Dendritic cell treated with granulocyte-macrophage colony-stimulating factor and Interleukin-4, amounts not matched to agents 40 ng/mL and 50 ng/mL, for 4 days (primary cell): ENCODE data around the gene CLCNKA.
"Not testable (repeated sequence)": the region's sequence is repeated elsewhere in the genome, so short reads cannot be mapped to it uniquely, and the experiment has no call there.

Source experiments
- H3K27ac Mint-ChIP-seq: one replicate; pipeline ENCODE4 v1.8.0; 2022; ENCODE audit warnings: mild to moderate bottlenecking, mixed read lengths
- H3K27me3 Mint-ChIP-seq: one replicate; pipeline ENCODE4 v1.8.0; 2022; ENCODE audit warnings: mild to moderate bottlenecking, mixed read lengths
- H3K36me3 Mint-ChIP-seq: one replicate; pipeline ENCODE4 v1.8.0; 2022; ENCODE audit warnings: low read depth, mixed read lengths
- H3K4me1 Mint-ChIP-seq: one replicate; pipeline ENCODE4 v1.8.0; 2022; ENCODE audit warnings: low read depth, mixed read lengths
- H3K4me3 Mint-ChIP-seq: one replicate; pipeline ENCODE4 v1.8.0; 2022; ENCODE audit warnings: mild to moderate bottlenecking, moderate library complexity, mixed read lengths
- H3K9me3 Mint-ChIP-seq: one replicate; pipeline ENCODE4 v1.8.0; 2022; ENCODE audit warnings: mixed read lengths
- intact Hi-C: fragments of 100-400 bp; cut with micrococcal nuclease; formaldehyde crosslinking; loops from one replicate; pipeline ENCODE4 v1.15.0; 2022

Gene CLCNKA

DNA sequence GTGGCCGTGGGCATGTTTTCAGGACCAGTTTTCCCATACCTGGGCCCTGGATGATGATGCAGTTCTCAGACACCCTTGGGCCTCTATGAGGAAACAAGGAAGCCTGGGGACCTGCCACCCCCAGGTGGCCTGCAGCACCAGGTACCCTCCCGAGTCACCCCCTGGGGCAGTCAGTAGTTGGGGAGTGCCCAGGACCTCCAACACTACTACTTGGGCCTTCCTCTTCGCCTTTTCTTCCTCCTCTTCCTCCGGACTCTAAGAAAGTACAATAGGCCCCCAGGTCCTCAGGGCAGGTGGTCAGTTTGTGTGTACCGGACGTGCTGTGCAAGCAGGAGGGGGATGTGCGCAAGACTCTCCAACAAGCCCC is 29.7 kb upstream of the CLCNKA start:
- Mint-ChIP-seq H3K4me3 (no peak overlapping the region), H3K27me3 (no peaks in the 10 kb centered on the region), H3K27ac (no peak overlapping the region), H3K36me3 (no peaks in the 10 kb centered on the region), H3K4me1 (no peaks in the 10 kb centered on the region), H3K9me3 (no peaks in the 10 kb centered on the region)
- intact Hi-C loops = no loop called here

DNA sequence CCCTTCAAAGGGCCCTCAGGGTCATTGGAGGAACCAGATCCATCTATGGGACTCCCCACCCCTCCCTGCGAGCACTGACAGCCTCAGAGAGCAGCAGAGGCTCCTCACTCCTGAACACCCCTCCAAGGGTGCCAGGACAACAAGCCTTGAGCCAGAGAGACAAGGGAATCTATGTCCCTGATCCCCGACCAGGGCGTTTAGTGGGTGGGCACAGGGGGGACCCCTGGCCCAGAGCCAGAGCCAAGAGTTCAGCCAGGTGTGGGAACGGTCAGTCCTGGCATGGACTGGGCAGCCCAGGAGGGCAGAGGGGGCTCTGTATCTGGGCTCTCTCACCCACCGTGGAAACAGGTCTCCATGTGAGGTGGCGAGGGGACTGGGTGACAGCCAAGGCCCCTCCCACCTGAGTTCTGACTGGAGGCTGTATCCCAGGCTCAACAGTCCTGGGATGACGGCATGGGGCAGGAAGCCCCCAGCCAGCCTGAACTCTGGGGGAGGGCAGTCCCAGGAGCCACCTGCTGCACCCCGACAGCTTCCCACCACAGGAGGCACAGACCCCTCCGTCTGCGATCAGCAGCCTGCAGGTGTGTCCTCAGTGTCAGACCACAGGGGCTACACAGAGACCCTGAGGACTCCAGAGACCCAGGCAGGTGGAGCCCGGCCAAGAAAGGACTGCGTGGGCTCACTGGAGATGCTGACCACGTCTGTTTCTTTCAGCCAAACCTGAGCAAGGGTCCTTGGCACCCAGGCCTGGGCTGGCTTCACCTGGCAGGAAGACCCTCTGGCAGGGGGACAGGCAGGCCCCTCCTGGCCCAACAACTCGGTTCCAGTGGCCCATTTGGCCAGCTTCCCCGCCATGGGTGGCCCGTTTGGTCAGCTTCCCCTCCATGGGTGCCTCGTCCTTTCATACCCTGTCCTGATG is 29.0 kb upstream of the CLCNKA start:
- no peaks in the 10 kb centered on the region for H3K4me1 Mint-ChIP-seq
- intact Hi-C loops = no loop called here
- H3K36me3 Mint-ChIP-seq = no peaks in the 10 kb centered on the region
- H3K9me3 Mint-ChIP-seq = no peaks in the 10 kb centered on the region
- no peak overlapping the region for H3K4me3 Mint-ChIP-seq
- no peak overlapping the region for H3K27ac Mint-ChIP-seq
- peaks cover 3% of the 10 kb centered on the region for H3K27me3 Mint-ChIP-seq

GRCh38 chr1:15993666-15994065 is 28.2 kb upstream of the CLCNKA start:
- H3K27me3 Mint-ChIP-seq = peaks cover 6% of the 10 kb centered on the region
- H3K27ac Mint-ChIP-seq = no peak overlapping the region
- H3K4me3 Mint-ChIP-seq = no peak overlapping the region
- H3K36me3 Mint-ChIP-seq = no peaks in the 10 kb centered on the region
- H3K9me3 Mint-ChIP-seq = no peaks in the 10 kb centered on the region
- H3K4me1 Mint-ChIP-seq = no peaks in the 10 kb centered on the region
- intact Hi-C loops = loop anchor here (1.0 kb wide), 1 partner anchor 201 kb away; no protein-coding TSS in a partner anchor

DNA sequence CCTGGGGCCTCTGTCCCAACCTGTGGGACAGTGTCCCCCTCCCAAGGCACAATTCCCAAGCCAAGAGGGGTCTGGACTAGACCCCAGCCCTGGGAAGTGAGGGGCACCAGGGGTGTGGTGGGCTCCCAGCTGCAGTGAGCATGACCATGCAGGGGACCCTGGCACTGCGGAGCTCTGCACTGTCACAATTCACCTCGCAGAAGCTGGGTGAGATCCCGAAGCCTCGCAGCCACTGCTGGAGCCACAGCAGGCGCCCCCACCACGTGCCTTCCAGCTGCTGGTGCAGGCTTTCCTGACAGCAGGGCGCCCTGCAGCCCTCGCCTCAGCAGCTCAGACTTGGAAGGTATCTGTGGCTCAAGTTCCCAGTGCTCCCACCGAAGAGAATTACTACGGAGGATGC is 27.8 kb upstream of the CLCNKA start:
- no peaks in the 10 kb centered on the region for H3K9me3 Mint-ChIP-seq
- no peak overlapping the region for H3K27ac Mint-ChIP-seq
- intact Hi-C loops = loop anchor here (1.0 kb wide), 1 partner anchor 202 kb away; no protein-coding TSS in a partner anchor

DNA sequence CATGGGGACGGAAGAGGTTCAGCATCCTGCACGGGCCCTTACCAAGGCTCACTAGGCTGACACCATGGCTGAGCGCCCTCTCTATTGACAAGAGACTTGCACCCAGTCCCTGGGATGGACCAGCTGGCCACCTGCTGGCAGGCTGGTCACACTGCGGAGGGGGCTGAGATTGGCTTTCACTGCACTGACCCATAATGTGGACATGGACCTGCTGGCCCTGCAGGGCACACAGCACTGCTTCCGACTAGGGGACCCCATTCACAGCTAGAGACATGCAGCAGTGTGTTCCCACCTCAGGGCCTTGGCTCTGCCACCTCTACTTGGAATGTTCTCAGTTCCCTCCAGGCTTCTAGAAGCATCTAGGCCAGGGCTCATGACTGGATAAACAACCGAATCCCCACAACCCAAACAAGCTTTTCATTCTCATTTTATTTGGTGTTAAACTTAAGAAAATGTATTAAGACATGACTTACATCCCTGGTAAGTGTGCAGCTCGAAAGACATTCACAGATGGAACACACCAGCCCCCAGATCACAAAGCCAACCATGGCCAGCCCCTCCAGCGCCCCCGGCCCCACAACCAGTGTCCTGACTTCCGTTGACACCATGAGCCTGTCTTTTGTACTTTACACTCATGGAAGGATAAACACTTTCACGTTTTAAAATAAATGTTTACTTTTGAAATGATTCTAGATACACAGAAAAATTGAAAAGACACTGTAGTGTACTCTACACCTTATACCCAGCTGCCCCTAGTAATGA is 27.1 kb upstream of the CLCNKA start:
- Mint-ChIP-seq H3K9me3 (no peaks in the 10 kb centered on the region), H3K4me3 (no peak overlapping the region), H3K36me3 (no peaks in the 10 kb centered on the region), H3K4me1 (no peaks in the 10 kb centered on the region), H3K27ac (no peak overlapping the region), H3K27me3 (peaks cover 6% of the 10 kb centered on the region)
- intact Hi-C loops = loop anchor here (1.0 kb wide), 1 partner anchor 202 kb away; no protein-coding TSS in a partner anchor

More for the DNA sequence above, 27.8 kb upstream of the CLCNKA start:
- Mint-ChIP-seq H3K27me3 (peaks cover 6% of the 10 kb centered on the region), H3K4me1 (no peaks in the 10 kb centered on the region), H3K36me3 (no peaks in the 10 kb centered on the region), H3K4me3 (no peak overlapping the region)

DNA sequence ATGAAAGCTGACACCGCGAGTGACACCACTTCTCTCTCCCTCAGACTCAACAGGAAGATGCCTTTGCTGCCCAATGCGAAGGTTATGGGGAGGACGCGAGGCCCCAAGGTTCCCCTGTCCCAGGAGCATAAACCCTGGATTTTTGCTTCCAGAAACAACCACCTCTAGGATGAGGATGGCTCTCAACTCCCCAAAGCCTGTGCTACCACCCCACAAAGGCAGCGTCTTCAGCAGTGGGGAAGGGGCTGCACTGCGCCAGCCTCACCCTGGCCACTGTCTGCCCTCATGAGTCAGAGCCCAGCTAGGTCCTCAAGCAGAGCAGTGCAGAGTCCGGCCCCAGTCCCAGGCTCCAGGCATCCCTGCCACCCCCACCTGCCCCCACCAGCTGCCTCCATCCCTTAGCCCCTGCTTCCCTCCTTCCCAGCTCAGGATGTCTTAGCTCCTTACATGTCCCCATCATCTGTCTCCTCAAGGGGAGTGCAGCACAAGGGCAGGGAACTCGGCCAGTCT is 24.7 kb upstream of the CLCNKA start:
- Mint-ChIP-seq H3K27ac (no peak overlapping the region), H3K36me3 (no peaks in the 10 kb centered on the region), H3K27me3 (peaks cover 8% of the 10 kb centered on the region), H3K4me1 (no peaks in the 10 kb centered on the region), H3K9me3 (no peaks in the 10 kb centered on the region), H3K4me3 (no peak overlapping the region)
- intact Hi-C loops = no loop called here

DNA sequence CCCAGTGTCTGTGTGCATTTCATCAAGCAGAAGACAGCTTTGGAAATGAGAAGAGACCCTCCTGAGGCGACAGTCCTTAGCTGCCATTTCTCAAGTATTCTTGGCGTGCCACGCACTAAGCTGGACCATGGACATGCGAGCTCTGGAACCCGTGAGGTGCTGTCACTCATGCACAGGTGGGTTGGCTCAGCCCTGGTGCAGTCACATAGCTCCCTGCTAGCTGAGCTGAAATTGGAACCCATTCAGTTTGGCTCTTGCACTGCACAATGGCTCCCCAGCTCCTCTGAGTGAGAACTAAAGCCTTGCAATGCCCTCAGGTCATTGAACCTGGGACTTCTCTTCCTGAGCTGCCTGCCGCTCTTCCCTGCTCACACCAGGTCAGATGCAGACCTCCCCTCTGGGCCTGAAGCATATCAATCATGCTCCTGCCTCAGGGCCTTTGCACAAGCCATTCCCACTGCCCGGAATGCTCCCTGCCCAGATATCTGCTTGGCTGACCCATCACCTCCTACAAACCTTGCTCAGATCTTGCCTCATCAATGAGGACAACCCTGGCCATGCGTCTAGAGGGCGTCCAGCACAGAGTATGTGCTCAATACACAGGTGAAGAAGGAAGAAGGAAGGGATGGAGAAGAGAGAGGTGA is 24.1 kb upstream of the CLCNKA start:
- Mint-ChIP-seq H3K4me1 (no peaks in the 10 kb centered on the region), H3K27ac (no peak overlapping the region), H3K9me3 (no peaks in the 10 kb centered on the region), H3K4me3 (no peak overlapping the region), H3K36me3 (no peaks in the 10 kb centered on the region), H3K27me3 (peaks cover 8% of the 10 kb centered on the region)
- intact Hi-C loops = no loop called here

GRCh38 chr1:15998929-15999328 is 22.9 kb upstream of the CLCNKA start:
- no peak overlapping the region for H3K27ac Mint-ChIP-seq
- H3K27me3 Mint-ChIP-seq = peaks cover 8% of the 10 kb centered on the region
- no peaks in the 10 kb centered on the region for H3K9me3 Mint-ChIP-seq
- intact Hi-C loops = no loop called here
- no peak overlapping the region for H3K4me3 Mint-ChIP-seq
- no peaks in the 10 kb centered on the region for H3K4me1 Mint-ChIP-seq
- no peaks in the 10 kb centered on the region for H3K36me3 Mint-ChIP-seq

- H3K4me3 Mint-ChIP-seq, H3K36me3 Mint-ChIP-seq, H3K27ac Mint-ChIP-seq, H3K4me1 Mint-ChIP-seq, intact Hi-C loops, H3K9me3 Mint-ChIP-seq, H3K27me3 Mint-ChIP-seq: not testable (repeated sequence)
Measured at GRCh38 chr1:16001274-16001673, 20.6 kb upstream of the CLCNKA start.

DNA sequence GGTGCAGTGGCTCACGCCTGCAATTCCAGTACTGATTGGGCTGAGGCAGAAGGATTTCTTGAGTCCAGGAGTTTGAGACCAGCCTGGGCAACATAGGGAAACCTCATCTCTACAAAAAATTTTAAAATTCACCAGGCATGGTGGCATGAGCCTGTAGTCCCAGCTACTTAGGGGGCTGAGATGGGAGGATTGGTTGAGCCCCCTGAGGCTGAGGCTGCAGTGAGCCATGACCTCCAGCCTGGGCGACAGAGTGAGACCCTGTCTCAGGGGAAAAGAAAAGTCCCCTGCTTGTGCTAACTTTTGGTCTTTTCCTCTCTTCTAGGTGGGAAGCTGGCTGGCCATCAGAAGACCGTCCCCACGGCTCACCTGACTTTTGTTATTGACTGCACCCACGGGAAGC is 16.2 kb upstream of the CLCNKA start:
- intact Hi-C loops = no loop called here
- H3K4me1 Mint-ChIP-seq = no peaks in the 10 kb centered on the region

GRCh38 chr1:16006010-16006409 is 15.8 kb upstream of the CLCNKA start:
- Mint-ChIP-seq H3K4me3 (no peak overlapping the region), H3K36me3 (no peaks in the 10 kb centered on the region), H3K27ac (no peak overlapping the region), H3K4me1 (no peaks in the 10 kb centered on the region), H3K27me3 (peaks cover 3% of the 10 kb centered on the region), H3K9me3 (no peaks in the 10 kb centered on the region)
- intact Hi-C loops = no loop called here

More for the DNA sequence above, 16.2 kb upstream of the CLCNKA start:
- Mint-ChIP-seq H3K4me3 (no peak overlapping the region), H3K27me3 (peaks cover 4% of the 10 kb centered on the region), H3K36me3 (no peaks in the 10 kb centered on the region), H3K27ac (no peak overlapping the region), H3K9me3 (no peaks in the 10 kb centered on the region)

GRCh38 chr1:16006552-16007485 is 15.0 kb upstream of the CLCNKA start:
- Mint-ChIP-seq H3K4me1 (no peaks in the 10 kb centered on the region), H3K4me3 (no peak overlapping the region), H3K27me3 (peaks cover 2% of the 10 kb centered on the region), H3K27ac (no peak overlapping the region), H3K9me3 (no peaks in the 10 kb centered on the region), H3K36me3 (no peaks in the 10 kb centered on the region)
- intact Hi-C loops = no loop called here
